ENCODE measurements around the gene COPZ2.
"Not testable (repeated sequence)": the region's sequence is repeated elsewhere in the genome, so short reads cannot be mapped to it uniquely, and the experiment has no call there.

The COPZ2 gene

DNA sequence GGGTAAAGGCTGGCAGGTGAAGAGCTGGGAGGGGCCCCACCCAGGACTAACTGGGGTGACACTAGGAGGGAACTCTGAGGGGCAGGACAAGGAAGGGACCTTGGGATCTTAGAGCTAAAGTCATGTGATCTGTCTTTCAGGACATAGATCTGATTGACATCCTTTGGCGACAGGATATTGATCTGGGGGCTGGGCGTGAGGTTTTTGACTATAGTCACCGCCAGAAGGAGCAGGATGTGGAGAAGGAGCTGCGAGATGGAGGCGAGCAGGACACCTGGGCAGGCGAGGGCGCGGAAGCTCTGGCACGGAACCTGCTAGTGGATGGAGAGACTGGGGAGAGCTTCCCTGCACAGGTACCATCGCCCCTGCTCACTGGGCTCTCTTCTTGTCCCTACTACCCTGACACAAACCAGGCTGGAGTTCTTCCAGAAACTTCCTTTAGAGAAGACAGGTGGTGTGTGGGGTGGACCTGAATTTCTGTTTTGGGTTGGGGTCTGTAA is 18.7 kb upstream of the COPZ2 start:
- DNase-seq (ENCODE audit: low read depth), result no peak

DNA sequence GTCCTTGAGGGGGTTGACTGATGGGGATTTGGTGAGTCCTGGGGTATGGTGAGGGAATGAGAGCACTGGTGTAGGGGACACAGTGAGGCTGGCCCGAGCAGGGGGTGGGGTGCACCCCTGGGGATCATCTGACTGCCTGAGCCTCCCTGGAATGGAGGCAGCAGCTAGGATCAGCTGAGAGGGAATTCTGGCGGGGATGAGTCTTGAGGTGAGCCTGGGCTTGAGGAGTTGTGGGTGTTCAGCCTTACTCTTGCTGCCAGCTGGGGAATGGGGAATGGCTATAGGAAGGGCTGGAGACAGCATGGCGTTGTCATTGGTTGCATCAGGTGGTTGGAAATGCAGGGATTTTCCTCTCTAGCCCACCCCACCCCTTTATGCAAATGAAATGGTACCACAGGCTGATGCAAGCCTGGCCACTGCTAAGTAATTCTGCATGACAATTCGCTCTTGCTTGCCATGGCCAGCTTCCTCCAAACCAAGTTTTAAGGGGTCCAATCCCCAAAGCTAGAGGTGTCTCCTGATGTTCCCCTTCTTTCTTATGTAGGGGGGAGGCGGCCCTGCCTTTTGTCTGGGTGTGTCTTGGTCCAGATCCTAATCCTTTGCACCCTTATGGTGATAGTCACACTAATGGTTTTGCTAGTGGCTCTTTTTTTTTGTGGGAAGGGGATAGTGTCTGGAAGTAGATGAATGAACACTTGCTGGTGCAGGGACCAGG is 18.1 kb upstream of the COPZ2 start:
- DNase-seq (ENCODE audit: low read depth), result peak; percentile 88

DNA sequence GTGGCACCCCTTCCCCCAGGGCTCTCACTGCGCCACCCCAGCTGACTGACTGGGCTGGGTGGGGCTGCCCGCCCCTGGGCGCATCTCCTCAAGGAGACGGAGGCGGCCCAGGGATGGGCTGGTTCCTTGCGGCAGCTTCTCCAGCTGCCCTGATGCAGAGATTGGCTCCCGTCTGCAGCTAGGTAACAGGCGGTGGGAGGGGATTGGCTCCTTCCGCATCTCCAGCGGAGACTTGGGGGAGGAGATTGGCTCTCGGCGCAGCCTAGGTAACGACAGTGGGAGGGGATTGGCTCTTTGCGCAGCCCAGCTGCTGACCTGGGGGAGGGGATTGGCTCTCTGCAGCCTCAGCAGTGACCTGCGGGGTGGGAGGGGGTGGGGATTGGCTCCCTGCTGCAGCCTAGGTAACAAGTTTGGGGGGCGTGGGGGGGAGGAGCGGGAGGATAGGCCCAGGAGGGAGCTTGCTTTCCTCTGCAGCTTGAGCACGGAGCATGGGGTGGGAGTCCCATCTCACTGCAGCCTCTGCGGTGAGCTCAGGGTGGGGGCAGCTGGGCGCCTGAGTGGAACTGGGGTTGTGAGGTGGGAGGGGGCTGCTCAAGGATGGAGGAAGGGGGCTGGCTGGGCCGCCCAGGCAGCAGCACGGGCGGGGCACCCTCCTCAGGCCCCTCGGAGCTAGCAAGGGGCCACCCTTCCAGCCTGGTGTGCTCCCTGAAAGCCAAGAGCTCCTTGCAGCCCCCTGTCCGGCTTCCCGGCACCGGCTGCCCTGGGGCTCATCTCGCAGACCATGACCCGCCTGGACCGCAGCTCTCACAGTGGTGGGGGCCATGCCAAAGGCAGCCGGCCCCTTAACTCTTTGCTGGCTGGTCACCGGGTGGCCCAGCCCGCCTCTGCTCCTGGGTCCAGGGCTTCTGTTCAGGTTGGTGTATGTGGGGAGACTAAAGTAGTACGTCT is 16.9 kb upstream of the COPZ2 start:
- peak; percentile 73 for DNase-seq (ENCODE audit: low read depth)

DNA sequence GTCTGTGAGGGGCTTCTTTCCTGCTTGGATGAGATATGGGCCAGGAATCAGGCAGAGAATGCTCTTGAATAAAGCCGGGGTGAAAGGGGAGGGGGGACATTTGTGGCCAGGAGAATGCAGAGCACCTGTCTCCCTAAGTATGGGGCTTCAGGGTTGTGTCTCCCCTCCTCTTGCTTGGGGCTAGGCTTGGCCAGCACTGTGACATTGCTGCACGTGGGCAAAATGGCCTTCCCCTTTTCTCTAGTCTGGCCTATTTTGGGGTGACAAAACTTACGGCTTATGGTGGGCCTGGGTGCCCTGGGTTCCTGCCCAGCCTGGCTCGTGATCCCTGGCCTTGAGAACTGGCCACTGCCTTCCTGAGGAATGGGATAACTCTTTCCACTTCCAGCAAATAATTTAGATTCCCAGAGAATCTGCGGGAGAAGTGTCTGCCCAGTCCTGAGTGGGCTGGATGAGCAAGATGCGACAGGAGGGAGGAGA is 16.2 kb upstream of the COPZ2 start:
- DNase-seq (ENCODE audit: low read depth), result no peak

DNA sequence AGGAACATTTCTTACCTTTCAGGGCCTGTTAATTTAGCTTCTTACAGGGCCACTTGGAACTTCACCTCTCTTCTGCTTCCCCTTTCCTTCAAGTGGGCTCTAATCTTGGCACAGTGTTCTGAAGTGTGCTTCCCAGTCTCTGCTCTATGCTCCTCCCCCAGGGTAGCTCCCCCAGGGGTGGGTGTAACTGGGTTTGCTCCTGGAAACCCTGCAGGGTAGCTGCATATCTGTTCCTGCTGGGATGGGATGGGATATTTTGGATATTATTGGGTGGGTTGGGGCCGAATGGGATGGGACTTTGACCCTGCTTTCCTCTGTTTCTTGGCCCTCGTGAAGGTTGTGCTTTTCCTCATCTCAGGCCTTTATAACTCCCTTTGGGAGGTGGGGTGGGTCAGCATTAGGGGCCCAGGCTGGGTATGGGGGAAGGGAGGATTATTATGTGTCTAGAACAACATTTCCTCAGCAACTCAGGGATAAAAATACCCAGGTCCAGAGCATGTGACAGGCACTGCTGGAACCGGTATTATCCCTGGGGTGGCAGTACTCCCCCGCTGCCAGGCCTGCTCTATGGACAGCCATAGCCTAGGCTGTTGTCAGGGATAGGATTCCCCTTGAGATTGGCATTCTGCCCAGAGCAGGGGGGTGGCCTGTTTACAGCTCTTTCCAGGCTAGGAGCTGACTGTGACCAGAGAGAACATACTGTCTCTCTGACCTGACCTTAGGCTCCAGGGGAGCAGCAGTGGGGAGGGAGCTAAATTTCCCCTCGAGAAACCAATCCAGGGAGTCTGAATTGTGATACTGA is 15.6 kb upstream of the COPZ2 start:
- DNase-seq (ENCODE audit: low read depth), result peak; percentile 30

DNA sequence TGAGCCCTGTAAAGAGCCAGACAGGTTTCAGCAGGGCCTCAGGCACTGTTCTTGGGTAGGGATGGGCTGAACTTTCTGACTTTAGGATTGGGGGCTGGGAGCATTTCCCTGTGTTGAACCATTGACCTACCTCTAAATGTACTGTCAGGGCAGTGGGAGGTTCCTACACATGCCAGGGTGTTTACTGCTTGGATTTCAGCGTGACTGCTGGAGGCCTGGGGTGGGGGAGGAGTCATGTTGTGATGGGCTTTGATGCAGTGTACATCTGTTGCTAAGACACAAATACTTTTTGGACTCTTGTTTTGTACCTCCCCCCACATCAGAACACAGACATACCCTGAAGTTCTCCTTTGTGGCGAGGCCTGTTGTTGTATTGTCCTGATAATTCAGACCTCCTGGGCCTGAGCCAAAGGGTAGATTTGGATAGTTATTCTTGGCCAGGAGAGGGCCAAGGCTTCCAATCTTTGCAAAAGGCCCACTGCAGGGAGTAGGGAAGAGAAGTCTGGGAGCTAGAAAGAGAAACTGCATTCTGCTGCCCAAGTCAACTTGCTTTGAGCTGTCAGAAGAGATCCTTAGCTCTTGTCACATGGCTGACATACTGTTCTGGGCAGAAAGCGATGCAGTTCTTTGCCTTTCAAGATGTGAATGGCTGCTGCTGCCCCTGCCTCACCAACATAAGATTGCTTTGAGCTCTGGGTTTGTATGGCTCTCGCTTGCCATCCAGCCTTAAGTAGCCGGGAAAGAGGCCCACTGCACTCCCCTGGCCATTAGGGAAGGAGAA is 14.3 kb upstream of the COPZ2 start:
- DNase-seq (ENCODE audit: low read depth), result peak; percentile 44

DNA sequence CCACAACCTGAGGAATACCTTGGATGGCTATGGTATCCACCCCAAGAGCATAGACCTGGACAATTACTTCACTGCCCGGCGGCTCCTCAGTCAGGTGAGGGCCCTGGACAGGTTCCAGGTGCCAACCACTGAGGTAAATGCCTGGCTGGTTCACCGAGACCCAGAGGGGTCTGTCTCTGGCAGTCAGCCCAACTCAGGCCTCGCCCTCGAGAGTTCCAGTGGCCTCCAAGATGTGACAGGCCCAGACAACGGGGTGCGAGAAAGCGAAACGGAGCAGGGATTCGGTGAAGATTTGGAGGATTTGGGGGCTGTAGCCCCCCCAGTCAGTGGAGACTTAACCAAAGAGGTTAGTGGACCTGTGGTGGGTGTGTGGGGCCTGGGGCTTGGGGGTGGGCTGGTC is 13.7 kb upstream of the COPZ2 start:
- no peak for DNase-seq (ENCODE audit: low read depth)

DNA sequence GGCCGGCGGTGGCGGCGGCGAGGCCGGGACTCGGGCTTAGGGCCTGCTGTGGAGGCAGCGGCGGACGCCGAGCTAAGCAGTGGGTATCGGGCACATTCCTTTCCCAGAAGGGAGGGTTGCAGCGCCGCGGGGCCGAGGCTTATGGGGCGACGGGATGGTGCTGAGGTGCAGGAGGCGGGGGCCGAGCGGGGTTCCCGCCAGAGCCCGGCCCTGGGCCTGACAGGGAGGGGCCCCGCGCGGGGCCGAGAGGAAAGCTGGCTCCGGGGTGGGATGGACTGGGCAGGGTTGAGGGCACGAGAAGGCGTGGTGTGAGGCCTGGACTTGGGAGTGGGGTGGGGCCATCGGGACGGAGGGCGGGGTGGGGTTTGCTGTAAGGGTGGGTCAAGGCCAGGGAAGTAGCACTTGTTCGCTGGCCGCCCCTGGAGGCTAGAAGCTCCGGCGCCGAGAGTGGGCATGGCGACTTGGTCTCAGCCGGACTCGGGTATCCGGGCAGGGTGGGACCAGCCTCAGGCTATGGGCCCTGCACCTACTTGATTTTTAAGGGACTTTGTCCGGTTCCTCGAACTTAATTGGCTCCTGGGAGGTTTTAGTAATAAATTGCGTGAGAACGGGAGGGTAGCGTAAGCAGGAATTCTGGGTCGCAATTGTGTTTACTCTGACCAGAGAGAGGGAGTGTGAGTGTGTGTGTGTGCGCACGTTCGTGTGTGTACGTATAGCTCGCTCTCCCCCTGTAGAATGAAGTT is 11.0 kb upstream of the COPZ2 start:
- peak; percentile 98 for DNase-seq (ENCODE audit: low read depth)

DNA sequence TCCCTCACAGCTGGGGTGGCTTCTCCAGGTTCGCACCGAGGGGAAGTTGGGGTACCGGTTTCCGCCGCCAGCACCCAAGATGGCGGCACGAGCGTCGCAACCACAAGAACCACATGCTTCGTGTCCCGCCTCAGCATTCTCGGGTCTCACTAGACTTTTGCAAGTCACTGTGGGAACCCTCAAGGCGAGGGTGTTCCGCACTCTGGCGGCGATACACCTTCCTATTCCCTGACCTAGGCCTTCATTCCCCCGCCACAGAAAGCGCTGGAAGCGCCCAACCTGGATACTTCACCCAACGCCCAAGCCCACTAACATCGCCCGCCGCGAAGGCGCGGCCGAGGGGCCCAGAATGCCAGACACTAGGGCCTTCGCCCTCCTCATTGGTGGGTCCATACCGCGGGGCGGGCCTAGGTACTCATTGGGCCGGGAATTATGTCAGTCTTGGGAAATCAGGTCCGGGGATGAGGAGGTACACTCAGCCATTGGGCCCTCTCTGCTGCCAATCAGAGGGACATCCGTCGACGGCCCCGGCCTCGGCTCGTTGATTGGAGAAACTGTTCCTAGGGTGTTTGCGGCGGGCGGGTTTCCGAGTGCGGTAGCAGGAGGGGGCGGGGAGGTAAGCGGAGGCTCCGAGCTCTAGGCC is 10.3 kb upstream of the COPZ2 start, which contains the start of gene NFE2L1:
Gene NFE2L1, plus strand, starts transcription at position 619 of the 643 bp plus-strand sequence. CDS start 2,760 bp downstream, outside the sequence.
- peak; percentile 100 for DNase-seq (ENCODE audit: low read depth)

DNA sequence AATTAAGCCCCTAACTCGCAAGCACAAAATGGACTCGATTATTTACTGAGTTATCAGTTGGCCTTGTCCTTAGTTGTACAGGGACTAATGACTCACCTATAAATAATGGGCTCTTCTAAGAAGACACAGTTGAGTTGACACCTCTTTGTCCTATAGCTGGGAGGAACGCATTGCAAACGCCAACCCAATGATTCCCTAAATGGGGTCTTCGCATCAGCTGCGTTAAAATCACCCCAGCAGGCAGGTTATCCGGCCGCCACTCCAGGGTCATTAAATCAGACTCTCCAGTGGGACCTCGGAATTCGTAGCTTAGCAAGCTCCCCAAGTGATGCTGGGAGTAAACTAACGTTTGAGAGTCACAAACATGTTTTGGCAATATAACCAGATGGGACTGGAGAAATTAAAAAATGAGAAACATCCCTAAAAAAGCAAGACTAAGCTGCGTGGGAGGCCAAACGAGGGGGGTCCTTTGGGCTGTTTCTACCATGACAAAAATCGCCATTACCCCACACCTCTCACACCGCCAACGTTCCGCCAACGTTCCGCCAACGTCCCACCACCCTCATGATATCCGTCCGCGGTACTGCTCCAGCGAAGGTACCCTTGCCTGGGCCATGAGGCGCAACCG is 9.6 kb upstream of the COPZ2 start:
- DNase-seq (ENCODE audit: low read depth), result peak; percentile 60

DNA sequence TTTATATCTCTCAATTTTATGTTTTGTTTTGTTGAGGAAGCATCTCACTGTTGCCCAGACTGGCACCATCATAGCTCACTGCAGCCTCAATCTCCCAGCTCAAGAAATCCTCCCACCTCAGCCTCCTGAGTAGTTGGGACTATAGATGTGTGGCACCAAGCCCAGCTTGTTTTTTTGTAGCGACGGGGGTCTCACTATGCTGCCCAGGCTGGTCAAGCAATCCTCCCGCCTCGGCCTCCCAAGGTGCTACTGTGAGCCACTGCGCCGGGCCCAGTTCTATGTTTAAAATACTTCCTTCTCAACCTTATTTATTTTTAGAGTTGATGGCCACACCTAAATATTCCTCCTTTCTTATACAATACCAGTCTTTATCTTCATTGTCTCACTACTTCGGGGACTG is 8.7 kb upstream of the COPZ2 start:
- no peak for DNase-seq (ENCODE audit: low read depth)

DNA sequence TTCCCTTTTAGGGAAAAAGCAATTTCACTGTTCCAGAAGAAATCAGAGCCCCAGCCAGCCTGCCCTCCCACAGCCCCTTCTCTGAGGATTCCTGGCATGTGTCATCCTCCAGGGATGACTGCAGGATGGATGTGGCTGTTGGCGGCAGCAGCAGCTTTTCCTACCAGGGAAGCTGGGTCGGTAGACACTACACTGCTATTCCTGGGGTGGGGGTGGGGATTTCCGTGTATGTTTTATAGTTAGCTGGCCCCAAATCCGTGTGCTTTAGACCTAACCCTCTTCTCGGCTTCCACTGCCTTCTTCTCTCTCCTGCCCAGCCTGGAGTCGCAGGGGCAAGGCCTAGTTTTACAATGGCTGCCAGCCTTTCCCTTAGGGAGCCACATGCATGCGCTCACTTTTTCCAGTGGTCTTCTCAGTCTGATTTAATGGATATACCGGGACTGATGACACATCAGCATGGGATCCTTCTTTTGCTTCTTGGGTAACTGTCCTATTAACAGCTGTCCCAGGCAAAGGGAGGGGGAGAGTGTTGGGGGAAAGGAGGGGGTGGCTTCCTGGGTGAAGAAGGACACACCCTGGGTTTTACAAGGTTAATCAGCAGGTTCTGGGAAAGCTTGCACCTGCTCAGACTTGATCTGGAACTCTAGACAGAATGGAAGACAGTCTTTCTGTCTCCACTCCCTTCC is 7.9 kb upstream of the COPZ2 start:
- DNase-seq (ENCODE audit: low read depth), result peak; percentile 39

DNA sequence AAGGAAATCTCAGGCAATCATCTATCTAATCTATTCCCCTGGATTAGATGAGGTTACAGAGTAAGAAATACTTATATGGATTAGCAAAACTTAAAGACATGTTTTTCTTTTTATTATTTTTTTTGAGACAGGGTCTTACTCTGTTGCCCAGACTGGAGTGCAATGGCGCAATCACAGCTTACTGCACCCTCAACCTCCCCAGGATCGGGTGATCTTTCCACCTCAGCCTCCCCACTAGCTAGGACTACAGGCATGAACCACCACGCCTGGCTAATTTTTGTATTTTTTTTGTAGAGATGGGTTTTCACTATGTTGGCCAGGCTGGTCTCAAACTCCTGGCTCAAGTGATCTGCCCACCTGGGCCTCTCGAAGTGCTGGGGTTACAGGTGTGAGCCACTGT is 7.3 kb upstream of the COPZ2 start:
- DNase-seq (ENCODE audit: low read depth), result no peak

DNA sequence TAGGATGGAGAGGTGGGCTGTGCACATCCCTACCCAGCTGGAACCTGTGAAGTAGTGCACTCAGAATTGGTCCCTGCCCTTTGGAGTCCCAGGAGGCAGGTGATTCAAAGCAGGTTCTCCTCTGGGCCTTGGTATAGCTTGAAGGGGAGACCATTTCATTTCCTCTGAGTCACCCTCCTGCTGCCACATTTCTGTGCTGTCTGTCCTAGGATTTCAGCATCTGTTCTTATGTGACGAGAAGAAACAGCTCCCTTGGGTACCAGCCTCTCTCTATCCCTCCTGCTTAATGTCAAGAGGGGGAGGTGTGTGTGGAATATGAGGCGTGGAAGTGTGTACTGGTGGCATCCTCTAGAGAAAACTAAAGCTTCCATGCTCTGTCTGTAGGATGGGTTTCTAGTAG is 5.6 kb upstream of the COPZ2 start:
- peak; percentile 63 for DNase-seq (ENCODE audit: low read depth)

DNA sequence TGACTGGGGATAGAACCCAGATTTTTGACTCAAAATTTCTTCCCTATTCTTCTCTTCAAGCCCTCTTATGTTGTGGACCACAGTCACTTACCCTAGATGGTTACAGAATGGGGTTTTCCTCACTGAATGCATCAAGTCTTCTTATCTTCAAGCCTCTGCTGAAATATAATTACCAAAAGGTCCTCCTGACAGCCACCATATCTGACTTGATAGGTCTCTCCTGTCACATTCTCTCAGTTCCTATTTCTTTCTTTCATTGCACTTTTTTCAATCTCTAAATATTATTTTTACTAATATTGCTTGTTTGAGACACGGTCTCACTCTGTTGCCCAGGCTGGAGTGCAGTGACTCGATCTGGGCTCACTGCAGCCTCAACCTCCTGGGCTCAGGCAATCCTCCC is 1.1 kb upstream of the COPZ2 start:
- no peak for DNase-seq (ENCODE audit: low read depth)

DNA sequence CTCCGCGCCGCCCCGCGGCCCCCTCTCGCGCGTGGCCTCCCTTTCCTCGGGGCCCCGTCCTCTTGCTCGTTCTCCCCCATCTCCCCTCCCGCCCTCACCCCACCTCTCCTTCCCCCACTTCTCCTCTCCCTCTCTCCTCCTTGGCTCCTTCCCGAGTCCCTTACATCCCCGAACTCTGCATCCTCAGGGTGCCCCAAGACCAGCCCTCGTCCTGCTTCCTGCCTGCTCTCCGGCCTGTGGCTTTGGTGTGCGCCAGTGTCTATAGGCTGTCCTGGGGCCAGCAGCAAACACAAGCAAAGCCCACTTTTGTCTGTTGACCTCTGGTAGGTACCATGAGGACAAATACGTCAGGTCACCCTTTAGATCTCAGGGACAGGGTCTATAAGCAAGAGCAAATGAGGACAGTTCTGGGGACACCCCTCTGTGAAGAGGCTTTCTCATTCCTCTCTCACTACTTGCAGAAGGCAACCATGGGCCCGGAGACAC is 284 bp upstream of the COPZ2 start:
- DNase-seq (ENCODE audit: low read depth), result peak; percentile 56

DNA sequence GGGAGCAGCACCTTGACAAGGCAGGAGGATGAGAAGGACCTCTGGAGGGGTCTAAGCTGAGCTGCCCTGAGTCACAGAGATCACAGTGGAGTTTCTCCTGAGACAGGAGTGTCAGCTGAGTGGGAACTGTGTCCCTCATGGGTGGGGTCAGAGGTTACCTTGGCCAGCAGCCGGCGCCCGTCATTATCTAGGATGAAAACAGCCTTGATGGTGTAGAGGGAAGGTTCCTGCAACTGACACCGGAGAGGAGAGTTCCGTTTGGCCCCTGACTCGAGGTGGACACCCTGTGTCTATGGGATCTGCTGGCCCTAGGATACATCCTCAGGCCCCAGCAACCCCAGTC is 933 bp downstream of the COPZ2 start:
- no peak for DNase-seq (ENCODE audit: low read depth)

DNA sequence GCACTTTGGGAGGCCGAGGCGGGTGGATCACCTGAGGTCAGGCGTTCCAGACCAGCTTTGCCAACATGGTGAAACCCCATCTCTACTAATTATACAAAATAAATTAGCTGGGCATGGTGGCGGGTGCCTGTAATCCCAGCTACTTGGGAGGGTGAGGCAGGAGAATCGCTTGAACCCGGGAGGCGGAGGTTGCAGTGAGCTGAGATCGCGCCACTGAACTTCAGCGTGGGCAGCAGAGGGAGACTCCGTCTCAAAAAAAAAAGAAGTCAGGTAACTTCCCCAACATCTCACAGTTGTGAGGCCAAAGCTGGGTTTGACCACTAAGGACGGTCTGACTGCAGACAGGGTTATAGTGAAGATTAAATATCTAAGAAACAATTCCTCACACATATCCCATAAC is 2.9 kb downstream of the COPZ2 start:
- DNase-seq (ENCODE audit: low read depth), result not testable (repeated sequence)

DNA sequence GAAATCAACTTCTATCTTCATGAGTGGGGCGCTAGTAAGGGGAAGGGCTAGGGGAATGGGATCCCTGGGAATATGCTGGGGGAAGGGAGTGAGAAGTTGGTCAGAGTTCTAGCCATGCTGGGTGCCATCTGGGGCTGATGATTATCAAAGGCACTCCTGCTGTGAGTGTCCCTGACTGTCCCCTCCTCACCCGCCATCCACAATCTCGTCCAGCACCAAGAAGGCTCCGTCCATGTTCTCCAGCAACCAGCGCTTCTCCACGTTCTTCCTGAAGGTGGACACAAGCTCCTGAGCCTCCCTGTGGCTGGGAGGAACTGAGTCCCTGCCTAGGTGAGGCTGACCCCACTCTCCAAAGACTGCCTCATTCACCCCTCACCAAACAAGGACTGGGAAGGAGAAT is 5.6 kb downstream of the COPZ2 start:
- no peak for DNase-seq (ENCODE audit: low read depth)

All from ELR (cell line).